NT2/D1 (cell line): ENCODE data around the gene SLC24A3.

Experiments
- SUZ12 ChIP-seq: IDR thresholded peaks from 2 replicates; pipeline ENCODE4 v1.6.1; 2011; ENCODE audit not compliant: insufficient read length, insufficient read depth; ENCODE audit errors: extremely low read depth
- YY1 ChIP-seq: IDR thresholded peaks from 2 replicates; pipeline ENCODE4 v1.6.1; 2011; ENCODE audit not compliant: insufficient read length, insufficient read depth
- ZNF274 ChIP-seq: IDR thresholded peaks from 2 replicates; pipeline ENCODE4 v1.6.1; 2011; ENCODE audit warnings: mild to moderate bottlenecking, low read depth, low read length

DNA sequence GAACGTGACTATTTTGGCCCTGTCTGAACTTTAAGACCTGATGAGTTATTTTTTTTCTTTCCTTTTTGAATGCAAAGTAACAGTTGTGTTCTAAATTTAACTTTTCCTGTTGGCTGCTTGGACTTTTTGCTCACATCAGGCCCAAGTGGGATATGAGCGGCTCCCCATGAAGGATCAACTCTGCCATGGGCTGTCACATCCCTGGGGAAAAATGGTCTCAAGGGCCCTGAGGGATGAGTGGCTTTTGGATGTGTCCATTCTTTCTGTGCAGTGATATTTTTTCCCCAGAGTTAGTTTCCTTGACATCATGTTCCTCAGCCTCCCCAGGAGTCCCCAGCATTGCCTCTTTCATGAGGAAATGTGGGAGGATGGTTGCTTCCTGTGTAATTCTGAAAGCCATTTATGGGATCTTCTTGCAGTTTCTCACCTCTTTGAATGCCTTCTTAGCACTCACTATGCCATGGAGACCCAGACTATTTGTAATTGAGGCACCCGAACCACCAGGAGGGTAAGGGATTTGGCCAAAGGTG is 92.5 kb downstream of the SLC24A3 start:
- TF ChIP-seq YY1 (no peak), ZNF274 (no peak), SUZ12 (no peak)
